ENCODE measurements around the gene KLC1. TPM values are rescaled to one million over a fixed set of nuclear protein-coding genes. Genes with fewer than 3 reads are reported as not detected.

Gene KLC1
- total RNA-seq, 3 donors from 2014 or later (not counting 1 experiment from before 2014, with no cell fraction given): 144 to 200 (median 178) TPM

DNA sequence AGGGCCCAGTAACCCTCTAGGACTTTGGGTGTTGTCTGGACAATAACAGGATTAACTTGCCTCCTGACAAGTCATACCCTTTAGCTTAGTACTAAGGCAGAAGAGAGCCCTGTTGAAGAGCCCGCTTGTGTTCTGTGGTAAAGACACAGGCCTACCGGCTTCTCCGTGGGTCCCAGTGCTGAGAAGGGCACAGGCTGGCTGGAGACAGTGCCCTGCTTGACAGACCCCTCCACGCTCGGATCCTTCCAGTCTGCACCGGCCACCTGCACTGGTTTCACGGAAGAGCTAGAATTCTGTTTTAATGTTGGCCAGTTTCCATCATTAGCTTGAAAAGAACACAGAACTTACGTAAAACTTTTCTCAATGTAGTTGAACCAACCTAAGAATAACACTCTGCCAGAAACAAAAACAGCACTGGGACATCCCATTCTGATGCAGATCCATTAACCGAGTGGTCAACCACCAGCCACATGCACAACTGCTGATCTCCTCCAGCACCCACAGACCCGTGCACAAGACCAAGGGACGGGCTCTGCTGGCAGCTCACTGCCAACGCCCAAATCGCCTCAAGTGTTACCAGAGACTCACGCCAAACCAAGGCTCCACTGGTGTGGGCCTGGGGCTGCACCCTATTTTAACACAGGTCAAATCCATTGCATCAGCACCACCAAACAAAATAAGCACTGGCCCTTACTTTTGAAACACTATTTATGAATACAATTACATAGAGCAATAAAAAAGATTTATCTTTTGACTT, 113.7 kb downstream of the KLC1 start:
- ATAC-seq (no peak), DNase-seq (no peak)
- H3K27me3 Mint-ChIP-seq (ENCODE audit: low read depth in 2 of 2): no peaks in the 10 kb centered on the region
- Histone ChIP-seq H3K4me3 (ENCODE audit: low read length) (no peak overlapping the region), H3K9me3 (ENCODE audit: control insufficient read depth, insufficient read depth, low read length) (no peaks in the 10 kb centered on the region), H3K36me3 (ENCODE audit: control insufficient read depth, insufficient read depth, low read length) (peaks cover 18% of the 10 kb centered on the region), H3K27me3 (ENCODE audit: control insufficient read depth, insufficient read depth, low read length) (no peaks in the 10 kb centered on the region), H3K4me1 (ENCODE audit: control insufficient read depth, insufficient read depth, low read length) (peaks cover under 1% of the 10 kb centered on the region), H3K27ac (ENCODE audit: low read length) (no peak overlapping the region)
- H3K9me3 Mint-ChIP-seq: no peaks in the 10 kb centered on the region
- intact Hi-C loops (cut with micrococcal nuclease): no loop called here
- no peaks in the 10 kb centered on the region for H3K36me3 Mint-ChIP-seq
- H3K27ac Mint-ChIP-seq: no peak overlapping the region
- TF ChIP-seq CTCF (IDR thresholded peaks at IDR 0.05): no peak
- no peaks in the 10 kb centered on the region for H3K4me1 Mint-ChIP-seq
- no peak overlapping the region for H3K4me3 Mint-ChIP-seq
- WGBS (ENCODE audit: insufficient coverage): 93% methylated on average over 14 of the region's 14 CpGs

DNA sequence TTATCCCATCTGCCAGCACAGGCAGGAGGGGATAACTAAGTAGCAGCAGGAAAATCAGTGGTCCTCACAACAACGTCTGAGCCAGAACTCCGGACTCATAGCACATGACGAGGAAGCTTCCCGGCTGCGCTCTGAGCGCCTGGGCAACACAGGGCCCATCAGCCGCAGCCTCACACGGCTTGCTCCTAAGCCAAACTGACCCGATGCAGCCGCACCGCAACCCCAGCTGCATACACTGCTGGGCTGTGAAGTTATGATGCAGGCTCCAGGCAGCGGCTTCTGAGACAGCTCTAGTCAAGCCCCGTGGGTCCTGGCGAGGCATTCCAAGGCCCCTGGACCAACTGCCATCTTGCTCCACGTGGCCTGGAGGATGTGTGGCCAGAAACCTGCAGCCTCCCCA, 114.7 kb downstream of the KLC1 start:
- H3K27ac ChIP-seq (ENCODE audit: low read length): no peak overlapping the region
- Mint-ChIP-seq H3K27ac (no peak overlapping the region), H3K27me3 (ENCODE audit: low read depth in 2 of 2) (no peaks in the 10 kb centered on the region), H3K9me3 (no peaks in the 10 kb centered on the region), H3K4me3 (no peak overlapping the region), H3K4me1 (no peaks in the 10 kb centered on the region), H3K36me3 (no peaks in the 10 kb centered on the region)
- ATAC-seq (no peak), DNase-seq (no peak)
- H3K27me3 ChIP-seq (ENCODE audit: control insufficient read depth, insufficient read depth, low read length): no peaks in the 10 kb centered on the region
- no peaks in the 10 kb centered on the region for H3K9me3 ChIP-seq (ENCODE audit: control insufficient read depth, insufficient read depth, low read length)
- H3K36me3 ChIP-seq (ENCODE audit: control insufficient read depth, insufficient read depth, low read length): peaks cover 14% of the 10 kb centered on the region
- whole genome bisulfite sequencing (ENCODE audit: insufficient coverage): 94% methylated on average over 15 of the region's 15 CpGs
- intact Hi-C loops (cut with micrococcal nuclease): no loop called here
- peaks cover 11% of the 10 kb centered on the region for H3K4me1 ChIP-seq (ENCODE audit: control insufficient read depth, insufficient read depth, low read length)
- no peak for TF ChIP-seq CTCF (IDR thresholded peaks at IDR 0.05)
- no peak overlapping the region for H3K4me3 ChIP-seq (ENCODE audit: low read length)

- no peak for DNase-seq
- H3K36me3 ChIP-seq (ENCODE audit: control insufficient read depth, insufficient read depth, low read length): peaks cover 14% of the 10 kb centered on the region
- Mint-ChIP-seq H3K9me3 (no peaks in the 10 kb centered on the region), H3K4me1 (no peaks in the 10 kb centered on the region), H3K36me3 (peaks cover 6% of the 10 kb centered on the region), H3K27ac (no peak overlapping the region), H3K27me3 (ENCODE audit: low read depth in 2 of 2) (no peaks in the 10 kb centered on the region), H3K4me3 (no peak overlapping the region)
- 85% methylated on average over 15 of the region's 15 CpGs for WGBS (ENCODE audit: insufficient coverage)
- no peaks in the 10 kb centered on the region for H3K9me3 ChIP-seq (ENCODE audit: control insufficient read depth, insufficient read depth, low read length)
- intact Hi-C loops (cut with micrococcal nuclease): no loop called here
- H3K27ac ChIP-seq (ENCODE audit: low read length): no peak overlapping the region
- TF ChIP-seq CTCF (IDR thresholded peaks at IDR 0.05): no peak
- no peak overlapping the region for H3K4me3 ChIP-seq (ENCODE audit: low read length)
- peaks cover 11% of the 10 kb centered on the region for H3K4me1 ChIP-seq (ENCODE audit: control insufficient read depth, insufficient read depth, low read length)
- H3K27me3 ChIP-seq (ENCODE audit: control insufficient read depth, insufficient read depth, low read length): no peaks in the 10 kb centered on the region
- no peak for ATAC-seq
Measured at GRCh38 chr14:103744621-103745395, 115.8 kb downstream of the KLC1 start.
